ENCODE measurements around the gene ENO2.

The ENO2 gene

GRCh38 chr12:6894321-6894720 is 20.1 kb upstream of the ENO2 start:
- POLR2A ChIA-PET = interaction anchor here (0.6 kb wide), 1 partner anchor 385 kb away, joined by 4 read pairs; no protein-coding TSS in a partner anchor
- H3K4me3 ChIP-seq (ENCODE audit: low read depth, low read length) = no peak overlapping the region
- TF ChIP-seq, protein P1, sequence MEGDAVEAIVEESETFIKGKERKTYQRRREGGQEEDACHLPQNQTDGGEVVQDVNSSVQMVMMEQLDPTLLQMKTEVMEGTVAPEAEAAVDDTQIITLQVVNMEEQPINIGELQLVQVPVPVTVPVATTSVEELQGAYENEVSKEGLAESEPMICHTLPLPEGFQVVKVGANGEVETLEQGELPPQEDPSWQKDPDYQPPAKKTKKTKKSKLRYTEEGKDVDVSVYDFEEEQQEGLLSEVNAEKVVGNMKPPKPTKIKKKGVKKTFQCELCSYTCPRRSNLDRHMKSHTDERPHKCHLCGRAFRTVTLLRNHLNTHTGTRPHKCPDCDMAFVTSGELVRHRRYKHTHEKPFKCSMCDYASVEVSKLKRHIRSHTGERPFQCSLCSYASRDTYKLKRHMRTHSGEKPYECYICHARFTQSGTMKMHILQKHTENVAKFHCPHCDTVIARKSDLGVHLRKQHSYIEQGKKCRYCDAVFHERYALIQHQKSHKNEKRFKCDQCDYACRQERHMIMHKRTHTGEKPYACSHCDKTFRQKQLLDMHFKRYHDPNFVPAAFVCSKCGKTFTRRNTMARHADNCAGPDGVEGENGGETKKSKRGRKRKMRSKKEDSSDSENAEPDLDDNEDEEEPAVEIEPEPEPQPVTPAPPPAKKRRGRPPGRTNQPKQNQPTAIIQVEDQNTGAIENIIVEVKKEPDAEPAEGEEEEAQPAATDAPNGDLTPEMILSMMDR (IDR thresholded peaks at IDR 0.05; ENCODE audit: insufficient read depth, low read length, missing control alignments) = no peak
- no peak for DNase-seq (ENCODE audit: low read depth, low spot score)
- CTCF ChIA-PET = interaction anchor here (0.7 to 1.7 kb wide), 2 partner anchors 22 to 30 kb away, joined by 3 to 9 read pairs; partner anchors contain the start of gene SPSB2

DNA sequence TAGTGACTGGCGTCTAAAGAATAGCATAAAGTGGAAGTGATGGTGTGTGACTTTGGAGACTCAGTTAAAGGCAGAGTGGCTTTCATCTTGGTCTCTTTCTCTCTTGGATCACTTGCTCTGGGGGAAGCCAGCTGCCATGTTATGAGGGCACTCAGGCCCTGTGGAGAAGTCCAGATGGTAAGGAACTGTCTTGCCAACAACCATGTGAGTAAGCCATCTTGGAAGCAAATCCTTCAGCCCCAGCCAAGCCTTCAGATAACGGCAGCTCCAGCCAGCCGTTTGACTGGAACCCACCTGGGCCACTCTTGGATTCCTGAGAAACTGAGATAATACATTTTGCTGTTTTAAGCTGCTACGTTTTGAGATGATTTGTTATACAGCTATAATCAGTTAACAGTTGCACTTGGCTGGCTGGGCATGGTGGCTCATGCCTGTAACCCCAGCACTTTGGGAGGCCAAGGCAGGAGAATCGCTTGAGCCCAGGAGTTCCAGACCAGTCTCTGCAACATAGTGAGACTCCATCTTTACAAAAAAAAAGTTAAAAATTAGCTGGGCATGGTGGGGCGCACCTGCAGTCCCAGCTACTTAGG is 17.4 kb upstream of the ENO2 start:
- no peak for DNase-seq (ENCODE audit: low read depth, low spot score)
- TF ChIP-seq, protein P1 (IDR thresholded peaks at IDR 0.05; ENCODE audit: insufficient read depth, low read length, missing control alignments) = no peak
- ChIA-PET CTCF (interaction anchor here (0.7 to 1.2 kb wide), 4 partner anchors 8 to 41 kb away, joined by 3 to 6 read pairs (median 4); partner anchors contain the start of gene SPSB2), POLR2A (no interaction called here)
- H3K4me3 ChIP-seq (ENCODE audit: low read depth, low read length) = no peak overlapping the region

- CTCF ChIA-PET = interaction anchor here (1.5 to 1.9 kb wide), 2 partner anchors 8 to 14 kb away, joined by 4 to 17 read pairs; no protein-coding TSS in a partner anchor
- POLR2A ChIA-PET = interaction anchor here (1.1 kb wide), 1 partner anchor 32 kb away, joined by 4 read pairs; the partner anchor contains the start of gene TPI1
- no peak for DNase-seq (ENCODE audit: low read depth, low spot score)
- H3K4me3 ChIP-seq (ENCODE audit: low read depth, low read length) = no peak overlapping the region
- TF ChIP-seq, protein P1 (IDR thresholded peaks at IDR 0.05; ENCODE audit: insufficient read depth, low read length, missing control alignments) = no peak
Measured at GRCh38 chr12:6899427-6899826, 15.0 kb upstream of the ENO2 start.

- ChIA-PET POLR2A (no interaction called here), CTCF (interaction anchor here (1.5 to 1.9 kb wide), 2 partner anchors 8 to 13 kb away, joined by 4 to 17 read pairs; no protein-coding TSS in a partner anchor)
- no peak for DNase-seq (ENCODE audit: low read depth, low spot score)
- TF ChIP-seq, protein P1 (IDR thresholded peaks at IDR 0.05; ENCODE audit: insufficient read depth, low read length, missing control alignments) = no peak
- H3K4me3 ChIP-seq (ENCODE audit: low read depth, low read length) = no peak overlapping the region
Measured at GRCh38 chr12:6899837-6900519, 14.4 kb upstream of the ENO2 start.

GRCh38 chr12:6902448-6902847 is 11.9 kb upstream of the ENO2 start:
- DNase-seq (ENCODE audit: low read depth, low spot score) = no peak
- CTCF ChIA-PET = interaction anchor here (0.5 to 4.5 kb wide), 10 partner anchors 11 to 62 kb away, joined by 3 to 53 read pairs (median 3); partner anchors contain the start of gene SPSB2
- POLR2A ChIA-PET = no interaction called here
- TF ChIP-seq, protein P1 (IDR thresholded peaks at IDR 0.05; ENCODE audit: insufficient read depth, low read length, missing control alignments) = no peak
- no peak overlapping the region for H3K4me3 ChIP-seq (ENCODE audit: low read depth, low read length)

DNA sequence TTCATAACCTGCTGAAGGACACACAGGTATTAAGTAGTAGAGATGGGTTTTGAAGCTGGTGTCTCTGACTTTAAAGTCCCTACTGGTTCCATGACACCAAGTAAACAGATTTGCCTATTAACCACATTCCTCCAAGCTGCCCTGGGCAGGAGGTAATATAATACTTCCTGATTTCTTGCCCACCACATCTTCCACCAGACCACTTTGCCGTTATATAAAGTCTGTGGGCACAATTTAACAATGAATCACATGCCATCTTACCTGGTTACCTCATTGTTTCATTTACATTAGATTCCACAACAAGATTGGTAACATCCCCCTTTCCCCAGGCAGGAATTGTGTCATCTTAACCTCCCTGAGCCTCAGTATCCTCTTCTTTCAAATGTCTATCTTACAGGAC is 10.7 kb upstream of the ENO2 start:
- DNase-seq (ENCODE audit: low read depth, low spot score) = no peak
- ChIA-PET POLR2A (no interaction called here), CTCF (interaction anchor here (1.8 to 5.4 kb wide), 3 partner anchors 12 to 32 kb away, joined by 9 to 53 read pairs (median 41); partner anchors contain the start of gene SPSB2)
- no peak overlapping the region for H3K4me3 ChIP-seq (ENCODE audit: low read depth, low read length)
- TF ChIP-seq, protein P1 (IDR thresholded peaks at IDR 0.05; ENCODE audit: insufficient read depth, low read length, missing control alignments) = no peak

Data from AG04449 (cell line).